Endothelial cell of umbilical vein (primary cell): ENCODE data around the gene REEP1. TPM values are rescaled to one million over a fixed set of nuclear protein-coding genes. Genes with fewer than 3 reads are reported as not detected.

Experiments
- microRNA-seq: library from miRNA; unstranded; fragments of <30 nt; microRNA quantifications from one replicate; pipeline ENCODE4 v1.2.0, GENCODE V29; 2021; ENCODE audit warnings: borderline number of aligned reads, borderline replicate concordance
- polyA plus RNA-seq, 4 experiments: library from polyadenylated mRNA; depleted of rRNA in 3 of 4; stranded (reverse) in 3 of 4; unstranded in 1 of 4; fragments of >200 nt; gene quantifications; 2 replicates each; pipeline versions ENCODE4 v1.2.1 to v1.2.3, GENCODE V29; 2011 to 2012; ENCODE audit warnings: missing spikeins in 1 of 4
- small RNA-seq: library from RNA; depleted of rRNA; stranded (forward); fragments of <200 nt; gene quantifications from one replicate; pipeline ENCODE3, GENCODE V24; 2012; ENCODE audit warnings: low replicate concordance, low read depth; ENCODE audit not compliant: insufficient read depth, insufficient read length
- total RNA-seq: library from RNA; stranded (reverse); gene quantifications from 2 replicates; pipeline ENCODE4 v1.2.3, GENCODE V29; 2021

REEP1 gene
- total and polyA plus RNA-seq, 2 donors (not counting 3 experiments of a cell fraction or from before 2014, with no cell fraction given): 0.11 to 0.53 TPM

Small RNA genes within 50 kb of the gene (microRNA-seq; reads per million reads assigned to microRNA genes)
- gene MIR4779: not detected

Small RNA genes within 50 kb of the gene (small RNA-seq; reads per million reads assigned to genes)
- gene MIR4779 (not detected), gene RF00096 (not detected), gene RF00413 (not detected)

Other genes starting within 250 kb of the REEP1 start
- gene POLR1A, start 231.7 kb downstream of the REEP1 start, total RNA-seq: 40.7 and 46.0 TPM in 2 replicates
- gene POLR1A, start 231.7 kb downstream of the REEP1 start, polyA plus RNA-seq: 7.2 and 7.6 TPM in 2 replicates
- gene PTCD3, start 231.4 kb downstream of the REEP1 start, total RNA-seq: 89.9 and 96.0 TPM in 2 replicates
- 30.4 and 69.5 TPM in 2 replicates for gene PTCD3, start 231.4 kb downstream of the REEP1 start, polyA plus RNA-seq
- gene IMMT, start 142.2 kb downstream of the REEP1 start, total RNA-seq: 112 and 114 TPM in 2 replicates
- gene IMMT, start 142.2 kb downstream of the REEP1 start, polyA plus RNA-seq: 30.1 and 35.6 TPM in 2 replicates
- 46.9 and 47.3 TPM in 2 replicates for gene MRPL35, start 138.2 kb downstream of the REEP1 start, total RNA-seq
- gene MRPL35, start 138.2 kb downstream of the REEP1 start, polyA plus RNA-seq: 48.0 and 68.2 TPM in 2 replicates
- 29.5 and 35.4 TPM in 2 replicates for gene KDM3A, start 103.7 kb upstream of the REEP1 start, total RNA-seq
- gene KDM3A, start 103.7 kb upstream of the REEP1 start, polyA plus RNA-seq: 11.5 and 13.5 TPM in 2 replicates
- gene CHMP3, start 225.8 kb upstream of the REEP1 start, total RNA-seq: 86.3 and 92.2 TPM in 2 replicates
- 44.3 and 48.1 TPM in 2 replicates for gene CHMP3, start 225.8 kb upstream of the REEP1 start, polyA plus RNA-seq